Urinary bladder (tissue), 4 donors: ENCODE measurements around the gene CCDC185. TPM values are rescaled to one million over a fixed set of nuclear protein-coding genes. Genes with fewer than 3 reads are reported as not detected.

Experiments used
- DNase-seq: peaks from one replicate; pipeline ENCODE4 v3.0.0-alpha.2; 2015; ENCODE audit errors: extremely low spot score
- H3K27ac ChIP-seq: one replicate; pipeline ENCODE4 v1.5.1; 2013; ENCODE audit warnings: low read depth, mild to moderate bottlenecking, moderate library complexity
- H3K36me3 ChIP-seq: one replicate; pipeline ENCODE4 v1.6.1; 2013; ENCODE audit warnings: mild to moderate bottlenecking, moderate library complexity; ENCODE audit not compliant: insufficient read depth
- H3K4me1 ChIP-seq: one replicate; pipeline ENCODE4 v1.6.1; 2013; ENCODE audit warnings: mild to moderate bottlenecking, moderate library complexity; ENCODE audit not compliant: insufficient read depth
- H3K4me3 ChIP-seq: one replicate; pipeline ENCODE4 v1.5.1; 2013; ENCODE audit warnings: low read depth, low read length
- WGBS: extraction: QIAGEN DNeasy Blood & Tissue Kit; methylation state at CpG from one replicate; pipeline ENCODE4 v1.1.7; 2013; 5-methylcytosine and 5-hydroxymethylcytosine counted together
- polyA plus RNA-seq: library from polyadenylated mRNA; stranded (reverse); fragments of 200-250 nt; gene quantifications from one replicate; pipeline ENCODE4 v1.2.3, GENCODE V29; 2013
- total RNA-seq: library from RNA; depleted of rRNA; stranded (reverse); fragments of >200 nt; gene quantifications from one replicate; pipeline ENCODE4 v1.2.3, GENCODE V29; 2014
- donor health status: healthy with polysubstance abuse.
- donor health status: healthy.

CCDC185 gene
- total and polyA plus RNA-seq, 2 donors, result not detected

DNA sequence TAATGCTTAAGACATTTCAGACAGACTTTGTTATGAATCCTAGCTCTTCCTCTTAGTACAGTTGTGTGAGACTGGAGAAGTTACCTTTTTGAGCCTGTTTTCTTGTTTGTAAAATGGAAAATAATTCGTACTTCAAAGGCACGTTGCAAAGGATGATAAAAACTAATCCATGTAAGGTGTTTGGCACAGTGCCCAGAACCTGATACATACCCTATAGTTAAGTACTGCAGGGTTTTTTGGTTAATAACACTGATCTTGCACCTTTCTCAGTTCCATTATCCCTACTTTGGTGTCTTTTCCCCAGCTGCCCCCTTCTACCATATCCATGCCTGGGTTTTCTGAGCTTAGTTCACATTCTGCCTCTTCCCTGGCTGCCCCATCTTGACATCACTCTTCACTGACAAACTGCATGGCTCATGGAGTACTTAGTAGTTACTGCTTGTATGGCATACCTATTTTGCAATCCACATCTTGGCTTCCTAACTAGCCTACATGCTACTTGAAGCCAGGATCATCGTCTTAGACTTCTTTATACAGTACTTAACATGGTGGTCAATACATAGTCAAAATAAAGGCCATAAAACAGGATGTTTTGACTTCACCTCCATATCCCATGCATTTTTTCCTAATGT lies 10.1 kb downstream of the CCDC185 start:
- no peak for DNase-seq
- H3K27ac ChIP-seq, result no peak overlapping the region
- no peaks in the 10 kb centered on the region for H3K4me1 ChIP-seq
- no peak overlapping the region for H3K4me3 ChIP-seq
- whole genome bisulfite sequencing, result 61% methylated on average over 3 of the region's 3 CpGs
- no peaks in the 10 kb centered on the region for H3K36me3 ChIP-seq

- H3K4me3 ChIP-seq, result no peak overlapping the region
- H3K36me3 ChIP-seq, result no peaks in the 10 kb centered on the region
- no peaks in the 10 kb centered on the region for H3K4me1 ChIP-seq
- 93% methylated on average over 3 of the region's 3 CpGs for WGBS
- no peak for DNase-seq
- no peak overlapping the region for H3K27ac ChIP-seq
Measured at GRCh38 chr1:223405507-223405906, 12.3 kb downstream of the CCDC185 start.

GRCh38 chr1:223410036-223410435 lies 16.8 kb downstream of the CCDC185 start:
- no peak overlapping the region for H3K4me3 ChIP-seq
- no peaks in the 10 kb centered on the region for H3K4me1 ChIP-seq
- no peaks in the 10 kb centered on the region for H3K36me3 ChIP-seq
- DNase-seq, result no peak
- H3K27ac ChIP-seq, result no peak overlapping the region

DNA sequence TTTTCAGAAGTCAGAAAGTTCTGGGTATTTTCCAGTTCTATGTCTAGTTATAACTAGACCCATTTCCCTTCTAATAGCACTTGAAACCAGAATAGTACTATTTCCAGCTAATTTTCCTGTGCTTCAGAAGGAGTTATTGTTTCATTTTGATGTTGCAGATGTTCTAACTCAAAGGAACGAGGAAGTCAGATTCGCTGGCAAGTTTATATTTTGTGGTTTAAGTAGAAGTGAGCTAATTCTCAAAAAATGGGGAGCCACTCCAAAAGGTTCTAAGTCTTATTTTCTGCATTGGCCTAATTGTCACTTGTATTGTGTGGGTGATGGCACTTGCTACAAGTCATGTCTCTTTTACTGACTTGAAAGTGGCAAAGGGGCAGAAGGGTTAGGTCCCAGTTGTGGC lies 18.1 kb downstream of the CCDC185 start:
- H3K36me3 ChIP-seq, result no peaks in the 10 kb centered on the region
- 31% methylated on average over 2 of the region's 2 CpGs for WGBS
- H3K4me1 ChIP-seq, result no peaks in the 10 kb centered on the region
- no peak overlapping the region for H3K4me3 ChIP-seq
- no peak for DNase-seq
- no peak overlapping the region for H3K27ac ChIP-seq

DNA sequence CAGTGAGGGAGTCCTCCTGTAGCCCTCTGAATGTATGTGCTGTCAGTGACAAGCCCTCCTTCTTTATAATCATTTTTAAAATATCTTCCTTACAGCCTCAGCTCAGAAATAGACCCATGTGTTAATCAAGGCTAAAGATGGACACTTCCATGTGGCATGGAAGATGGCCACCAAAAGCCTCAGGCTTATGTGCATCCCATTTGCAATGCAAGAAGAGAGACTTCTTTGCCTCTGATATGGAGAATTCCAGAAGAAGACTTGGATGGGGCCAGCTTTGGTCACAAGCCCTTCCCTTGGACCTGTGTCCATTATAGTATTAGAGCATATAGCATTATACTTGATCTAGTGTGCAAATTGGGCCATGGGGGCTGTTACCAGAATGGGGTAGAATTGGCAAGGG lies 18.5 kb downstream of the CCDC185 start:
- Histone ChIP-seq H3K27ac (no peak overlapping the region), H3K4me1 (no peaks in the 10 kb centered on the region), H3K36me3 (no peaks in the 10 kb centered on the region), H3K4me3 (no peak overlapping the region)
- no peak for DNase-seq

DNA sequence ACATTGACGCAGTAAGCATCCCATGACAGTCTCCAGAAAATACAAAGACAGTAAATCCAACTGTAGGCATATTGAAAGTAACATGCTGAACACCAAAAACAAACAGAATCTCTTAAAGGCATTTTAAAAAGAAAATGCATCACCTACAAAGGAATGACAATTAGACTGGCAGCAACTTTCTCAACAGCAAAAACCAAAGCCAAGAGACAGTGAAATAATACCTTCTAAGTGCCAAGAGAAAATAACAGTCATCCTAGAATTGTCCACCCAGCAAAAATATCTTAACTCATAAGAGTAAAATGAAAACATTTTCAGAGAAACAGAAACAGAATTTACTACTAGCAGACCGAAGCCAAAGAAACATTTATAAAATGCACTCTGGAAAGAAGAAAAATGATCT lies 20.0 kb downstream of the CCDC185 start:
- Histone ChIP-seq H3K4me1 (no peaks in the 10 kb centered on the region), H3K4me3 (no peak overlapping the region), H3K27ac (no peak overlapping the region), H3K36me3 (no peaks in the 10 kb centered on the region)
- WGBS, result 71% methylated on average over 2 of the region's 2 CpGs
- no peak for DNase-seq

GRCh38 chr1:223417444-223417843 lies 24.2 kb downstream of the CCDC185 start:
- Histone ChIP-seq H3K27ac (no peak overlapping the region), H3K4me1 (no peaks in the 10 kb centered on the region), H3K4me3 (no peak overlapping the region), H3K36me3 (no peaks in the 10 kb centered on the region)
- 49% methylated on average over 2 of the region's 2 CpGs for WGBS
- no peak for DNase-seq

DNA sequence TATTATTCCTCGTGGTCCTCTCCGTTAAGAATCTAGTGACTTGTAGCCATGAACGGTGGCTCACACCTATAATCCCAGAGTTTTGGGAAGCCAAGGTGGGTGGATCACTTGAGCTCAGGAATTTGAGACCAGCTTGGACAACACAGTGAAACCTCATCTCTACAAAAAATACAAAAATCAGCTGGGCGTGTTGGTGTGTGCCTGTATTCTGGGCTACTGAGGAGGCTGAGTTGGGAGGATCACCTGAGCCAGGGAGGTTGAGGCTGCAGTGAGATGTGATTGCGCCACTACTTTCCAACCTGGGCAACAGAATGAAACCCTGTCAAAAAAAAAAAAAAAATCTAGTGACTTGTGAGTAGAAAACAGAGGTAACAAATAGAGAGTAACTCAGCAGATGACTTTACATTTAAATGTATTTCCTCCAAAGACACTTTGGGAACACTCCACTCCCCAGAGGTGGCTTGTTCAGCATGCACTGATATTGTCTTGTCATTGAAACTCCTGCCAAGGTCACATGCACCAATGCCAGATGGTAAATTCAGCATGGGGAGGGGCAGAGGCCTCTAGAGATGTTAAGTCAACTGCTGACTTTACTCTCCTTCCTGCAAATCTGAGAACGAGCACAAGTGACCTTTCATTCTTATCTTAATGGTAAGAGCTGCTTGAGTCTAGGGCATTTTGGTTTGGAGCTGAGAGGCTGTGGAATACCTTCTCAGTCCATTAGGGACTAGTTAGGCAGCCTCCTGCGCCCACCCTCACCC lies 24.9 kb downstream of the CCDC185 start:
- H3K4me3 ChIP-seq, result no peak overlapping the region
- no peaks in the 10 kb centered on the region for H3K4me1 ChIP-seq
- 70% methylated on average over 7 of the region's 7 CpGs for WGBS
- DNase-seq, result no peak
- H3K27ac ChIP-seq, result no peak overlapping the region
- no peaks in the 10 kb centered on the region for H3K36me3 ChIP-seq

DNA sequence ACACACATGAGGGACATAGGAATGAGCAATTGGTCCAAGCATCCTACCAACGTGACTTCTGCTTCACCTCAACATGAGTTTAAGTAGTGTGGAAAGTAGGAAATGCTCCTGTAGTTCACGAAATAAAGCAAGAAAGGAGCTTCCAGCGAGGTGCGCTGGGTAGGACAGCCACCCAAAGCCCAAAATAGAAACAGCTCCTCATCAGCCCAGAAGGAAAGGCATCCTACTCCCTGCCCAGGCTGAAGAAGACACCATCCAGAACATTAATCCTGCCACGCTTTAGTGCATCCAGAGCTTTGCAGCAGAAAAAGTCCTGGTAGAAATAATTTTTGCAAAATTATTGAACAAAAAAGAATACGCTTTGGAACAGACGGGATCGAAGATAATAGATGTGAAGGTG lies 25.9 kb downstream of the CCDC185 start:
- DNase-seq, result no peak
- 96% methylated on average over 8 of the region's 8 CpGs for WGBS
- H3K36me3 ChIP-seq, result no peaks in the 10 kb centered on the region

DNA sequence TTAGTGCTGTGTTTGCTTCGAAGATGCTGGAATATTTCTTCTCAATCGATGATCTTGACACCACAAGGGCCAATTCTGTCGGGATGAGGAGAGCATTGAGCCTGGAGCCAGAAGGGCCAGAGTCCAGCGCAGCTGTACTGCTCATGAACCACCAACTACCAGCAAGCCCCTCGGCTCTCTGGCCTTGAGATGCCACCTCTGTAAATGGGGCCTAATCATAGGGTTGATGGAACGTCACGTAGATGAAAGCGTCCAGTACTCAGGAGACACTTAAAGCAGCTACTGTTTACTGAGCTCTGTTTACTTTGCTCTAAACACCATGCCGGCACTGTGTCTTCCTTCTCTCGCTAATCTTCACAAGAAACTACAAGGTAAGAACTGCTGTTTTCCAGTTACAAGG lies 26.3 kb downstream of the CCDC185 start:
- Histone ChIP-seq H3K36me3 (no peaks in the 10 kb centered on the region), H3K4me3 (no peak overlapping the region), H3K4me1 (no peaks in the 10 kb centered on the region), H3K27ac (no peak overlapping the region)
- WGBS, result 67% methylated on average over 10 of the region's 10 CpGs
- no peak for DNase-seq

More for the DNA sequence above, 25.9 kb downstream of the CCDC185 start:
- H3K4me3 ChIP-seq, result no peak overlapping the region
- no peaks in the 10 kb centered on the region for H3K4me1 ChIP-seq
- no peak overlapping the region for H3K27ac ChIP-seq

DNA sequence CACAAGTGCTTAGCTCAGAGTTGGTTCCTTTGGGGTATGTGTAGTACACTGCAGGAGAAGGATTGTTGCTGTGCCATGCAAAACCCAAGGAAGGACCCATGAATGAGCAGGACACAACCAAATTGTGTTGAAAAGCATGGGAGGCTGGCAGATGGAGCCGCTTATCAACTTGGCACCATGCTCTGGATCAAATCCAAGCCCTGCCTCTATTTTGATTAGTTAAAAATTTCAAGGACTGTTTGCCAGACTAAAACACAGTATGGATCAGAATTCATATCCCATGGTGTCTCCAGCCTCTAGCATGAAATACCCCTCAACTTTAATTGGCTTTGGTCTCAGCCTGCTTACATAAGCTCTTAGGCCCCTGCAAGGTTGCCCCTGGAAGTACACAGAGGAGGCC lies 27.8 kb downstream of the CCDC185 start:
- H3K4me1 ChIP-seq, result no peaks in the 10 kb centered on the region
- H3K36me3 ChIP-seq, result no peaks in the 10 kb centered on the region
- 62% methylated on average over 1 of the region's 1 CpG for WGBS
- no peak overlapping the region for H3K4me3 ChIP-seq
- H3K27ac ChIP-seq, result no peak overlapping the region
- no peak for DNase-seq

DNA sequence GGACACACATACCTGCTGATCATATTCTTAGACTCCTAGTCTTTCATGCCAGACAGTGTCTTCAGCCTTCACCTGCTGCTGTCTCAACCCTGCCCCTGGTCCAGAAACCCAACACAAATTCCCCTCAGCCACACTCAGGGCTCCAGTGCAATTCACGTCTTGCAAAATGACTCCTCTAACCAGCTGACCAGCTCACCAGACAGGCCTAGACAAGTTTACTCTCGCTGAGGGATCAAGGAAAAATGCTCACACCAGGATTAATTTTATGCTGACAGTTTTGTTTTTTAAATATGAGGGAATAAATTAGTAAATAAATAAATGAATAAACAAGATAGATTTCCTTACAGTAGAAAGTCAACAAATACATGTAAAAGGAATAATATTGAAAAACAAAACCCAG lies 28.5 kb downstream of the CCDC185 start:
- DNase-seq, result no peak
- no peaks in the 10 kb centered on the region for H3K4me1 ChIP-seq
- no peak overlapping the region for H3K4me3 ChIP-seq
- H3K27ac ChIP-seq, result no peak overlapping the region
- 27% methylated on average over 2 of the region's 2 CpGs for WGBS
- H3K36me3 ChIP-seq, result no peaks in the 10 kb centered on the region

GRCh38 chr1:223422911-223423310 lies 29.7 kb downstream of the CCDC185 start:
- H3K36me3 ChIP-seq, result no peaks in the 10 kb centered on the region
- H3K4me3 ChIP-seq, result no peak overlapping the region
- no peak overlapping the region for H3K27ac ChIP-seq
- DNase-seq, result no peak
- no peaks in the 10 kb centered on the region for H3K4me1 ChIP-seq
- 69% methylated on average over 1 of the region's 1 CpG for WGBS

DNA sequence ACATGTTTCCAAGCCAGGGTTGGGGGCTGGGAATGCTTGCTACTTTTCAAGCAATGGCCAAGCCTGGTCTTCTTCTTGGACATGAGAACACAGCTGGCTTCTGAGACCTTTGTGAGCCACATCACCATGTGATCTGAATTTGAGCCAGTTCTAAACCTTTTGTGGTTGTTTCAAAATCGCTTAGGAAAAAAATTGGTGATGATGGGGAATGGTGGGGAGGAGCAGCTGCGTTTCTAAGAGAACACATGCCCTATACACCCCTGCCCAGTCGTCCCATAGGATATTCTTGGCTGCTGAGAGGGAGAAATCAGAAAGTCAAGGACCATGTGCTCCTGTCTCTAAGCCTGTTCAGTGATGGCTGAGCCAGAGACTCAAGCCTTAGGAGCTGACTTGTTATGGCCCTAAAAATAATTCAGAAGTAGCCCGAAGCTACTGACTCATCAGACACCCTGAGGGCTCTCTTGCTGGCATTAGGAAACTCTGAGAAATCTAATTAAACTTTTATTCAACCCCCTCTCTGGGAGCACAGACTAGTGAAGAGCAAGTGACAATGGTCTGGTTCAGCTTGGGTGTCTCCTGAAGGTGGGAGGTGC lies 30.5 kb downstream of the CCDC185 start:
- H3K27ac ChIP-seq, result no peak overlapping the region

More for the DNA sequence above, 30.5 kb downstream of the CCDC185 start:
- no peak for DNase-seq
- H3K4me3 ChIP-seq, result no peak overlapping the region
- H3K36me3 ChIP-seq, result no peaks in the 10 kb centered on the region
- no peaks in the 10 kb centered on the region for H3K4me1 ChIP-seq
- 50% methylated on average over 4 of the region's 4 CpGs for WGBS
